ENCODE data around the gene PTPRC. TPM values are rescaled to one million over a fixed set of nuclear protein-coding genes. Genes with fewer than 3 reads are reported as not detected.

Gene PTPRC
- total and polyA plus RNA-seq, 7 donors, result 4.8 to 78.6 (median 12.5) TPM

DNA sequence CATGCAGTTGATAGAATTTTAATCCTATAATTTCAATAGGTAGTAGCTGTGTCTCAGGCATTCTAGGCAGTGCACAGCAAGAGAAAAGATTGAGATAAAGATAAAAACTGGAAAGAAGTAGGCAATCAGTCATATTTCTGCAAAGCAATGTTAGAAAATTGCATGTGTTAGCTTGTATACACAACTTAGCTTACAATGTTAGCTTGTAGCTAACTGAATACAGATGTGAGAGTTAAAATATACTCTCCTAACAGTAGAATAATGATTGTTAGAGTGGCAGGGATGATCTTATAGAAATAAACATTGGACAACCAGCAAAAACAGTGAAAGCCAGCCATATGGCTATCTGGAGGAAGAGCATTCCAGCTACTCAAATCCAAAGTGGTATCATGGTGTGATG, 29.0 kb downstream of the PTPRC start:
- intact Hi-C loops (cut with DNase I), result no loop called here
- Histone ChIP-seq H3K9me3 (no peaks in the 10 kb centered on the region), H3K27me3 (no peaks in the 10 kb centered on the region), H3K4me3 (no peak overlapping the region), H3K4me1 (no peaks in the 10 kb centered on the region), H3K27ac (no peak overlapping the region), H3K36me3 (no peaks in the 10 kb centered on the region)
- DNase-seq, result no peak
- TF ChIP-seq POLR2AphosphoS5 (IDR thresholded peaks at IDR 0.05) (no peak), EP300 (IDR thresholded peaks at IDR 0.05) (no peak), POLR2A (IDR thresholded peaks at IDR 0.05) (no peak)
- TF ChIP-seq, protein P1, sequence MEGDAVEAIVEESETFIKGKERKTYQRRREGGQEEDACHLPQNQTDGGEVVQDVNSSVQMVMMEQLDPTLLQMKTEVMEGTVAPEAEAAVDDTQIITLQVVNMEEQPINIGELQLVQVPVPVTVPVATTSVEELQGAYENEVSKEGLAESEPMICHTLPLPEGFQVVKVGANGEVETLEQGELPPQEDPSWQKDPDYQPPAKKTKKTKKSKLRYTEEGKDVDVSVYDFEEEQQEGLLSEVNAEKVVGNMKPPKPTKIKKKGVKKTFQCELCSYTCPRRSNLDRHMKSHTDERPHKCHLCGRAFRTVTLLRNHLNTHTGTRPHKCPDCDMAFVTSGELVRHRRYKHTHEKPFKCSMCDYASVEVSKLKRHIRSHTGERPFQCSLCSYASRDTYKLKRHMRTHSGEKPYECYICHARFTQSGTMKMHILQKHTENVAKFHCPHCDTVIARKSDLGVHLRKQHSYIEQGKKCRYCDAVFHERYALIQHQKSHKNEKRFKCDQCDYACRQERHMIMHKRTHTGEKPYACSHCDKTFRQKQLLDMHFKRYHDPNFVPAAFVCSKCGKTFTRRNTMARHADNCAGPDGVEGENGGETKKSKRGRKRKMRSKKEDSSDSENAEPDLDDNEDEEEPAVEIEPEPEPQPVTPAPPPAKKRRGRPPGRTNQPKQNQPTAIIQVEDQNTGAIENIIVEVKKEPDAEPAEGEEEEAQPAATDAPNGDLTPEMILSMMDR (IDR thresholded peaks at IDR 0.05), result no peak

DNA sequence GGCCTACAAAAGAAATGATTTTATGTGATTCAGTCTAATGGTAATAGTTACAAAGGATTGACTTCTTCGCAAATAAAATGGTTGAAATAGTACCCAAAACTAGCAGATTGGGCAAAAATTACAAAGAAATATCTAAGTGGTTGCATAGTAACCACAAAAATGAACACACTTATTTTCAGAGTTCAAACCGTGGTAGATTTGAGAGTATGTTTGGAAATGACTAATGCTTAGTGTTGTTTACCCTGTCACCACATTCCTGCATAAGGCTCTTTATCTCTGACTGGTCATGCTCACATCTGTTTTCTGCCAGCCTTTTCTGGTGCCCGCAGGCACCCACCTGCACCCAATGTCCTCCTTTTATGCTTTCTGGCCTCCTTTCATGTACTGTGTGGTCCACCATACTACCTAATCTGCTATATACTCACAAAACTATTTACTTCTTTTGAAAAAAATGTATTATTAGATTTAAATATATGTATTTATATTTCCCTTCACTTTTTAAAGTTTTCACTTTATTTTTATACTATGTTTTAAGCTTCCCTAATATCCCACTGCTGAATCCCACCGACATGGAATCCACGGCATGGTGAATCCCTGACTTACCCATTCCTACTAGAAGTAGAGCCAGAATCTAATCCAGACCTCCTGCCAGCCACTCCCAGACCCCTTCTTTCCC, 30.3 kb downstream of the PTPRC start:
- Histone ChIP-seq H3K4me1 (no peaks in the 10 kb centered on the region), H3K27ac (no peak overlapping the region), H3K27me3 (no peaks in the 10 kb centered on the region), H3K9me3 (no peaks in the 10 kb centered on the region), H3K4me3 (no peak overlapping the region), H3K36me3 (no peaks in the 10 kb centered on the region)
- TF ChIP-seq POLR2A (IDR thresholded peaks at IDR 0.05) (no peak), EP300 (IDR thresholded peaks at IDR 0.05) (no peak), POLR2AphosphoS5 (IDR thresholded peaks at IDR 0.05) (no peak)
- TF ChIP-seq, protein P1 (IDR thresholded peaks at IDR 0.05), result no peak
- intact Hi-C loops (cut with DNase I), result no loop called here
- DNase-seq, result no peak
- WGBS, 2 donors, result 63 to 75% methylated on average over 5 of the region's 5 CpGs

DNA sequence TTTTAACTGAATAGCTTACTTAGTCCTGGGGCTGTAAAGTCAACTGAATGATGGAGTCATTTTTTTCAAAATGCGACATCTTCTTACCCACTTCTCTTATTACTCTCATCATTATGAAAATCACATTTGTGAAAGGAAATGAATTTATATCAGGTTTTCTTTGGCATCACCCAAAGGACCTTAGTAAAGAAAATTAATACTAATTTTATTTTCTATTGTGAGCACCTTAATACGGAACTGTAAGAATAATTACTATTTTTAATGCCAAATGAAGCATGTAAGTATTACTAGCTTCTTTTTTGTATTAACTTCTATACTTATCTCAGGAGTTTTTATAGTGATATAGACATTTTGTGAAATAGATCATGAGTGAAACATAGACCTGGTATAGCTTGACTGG, 30.9 kb downstream of the PTPRC start:
- Histone ChIP-seq H3K4me3 (no peak overlapping the region), H3K4me1 (no peaks in the 10 kb centered on the region), H3K36me3 (no peaks in the 10 kb centered on the region), H3K9me3 (no peaks in the 10 kb centered on the region), H3K27ac (no peak overlapping the region), H3K27me3 (no peaks in the 10 kb centered on the region)
- intact Hi-C loops (cut with DNase I), result no loop called here
- 71 to 92% methylated on average over 2 of the region's 2 CpGs for WGBS, 2 donors
- no peak for TF ChIP-seq POLR2AphosphoS5 (IDR thresholded peaks at IDR 0.05)
- no peak for TF ChIP-seq EP300 (IDR thresholded peaks at IDR 0.05)
- TF ChIP-seq, protein P1 (IDR thresholded peaks at IDR 0.05), result no peak
- TF ChIP-seq POLR2A (IDR thresholded peaks at IDR 0.05), result no peak
- DNase-seq, result no peak

DNA sequence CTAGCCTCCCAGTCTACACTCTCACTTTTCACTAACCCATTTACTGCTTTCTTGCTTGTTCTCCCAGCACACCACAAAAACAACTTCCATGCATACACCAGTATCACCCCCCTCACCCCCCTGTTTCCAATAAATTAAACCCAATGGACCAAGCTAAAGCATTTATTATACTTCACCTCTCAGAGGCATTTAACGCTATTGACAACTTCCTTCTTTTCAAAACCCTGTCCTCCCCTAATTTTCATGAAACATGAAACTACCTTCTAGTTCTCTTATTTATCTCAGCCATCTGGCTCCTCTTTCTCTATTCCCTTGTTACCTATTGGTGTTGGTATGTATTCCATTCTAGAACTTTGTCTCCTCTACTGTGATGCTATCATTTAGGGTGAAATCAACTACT, 32.3 kb downstream of the PTPRC start:
- no peak for DNase-seq
- intact Hi-C loops (cut with DNase I), result no loop called here
- no peak for TF ChIP-seq POLR2A (IDR thresholded peaks at IDR 0.05)
- no peak for TF ChIP-seq EP300 (IDR thresholded peaks at IDR 0.05)
- TF ChIP-seq, protein P1 (IDR thresholded peaks at IDR 0.05), result no peak
- no peak for TF ChIP-seq POLR2AphosphoS5 (IDR thresholded peaks at IDR 0.05)
- H3K27ac ChIP-seq, result no peak overlapping the region
- H3K36me3 ChIP-seq, result no peaks in the 10 kb centered on the region
- WGBS, 2 donors, result 35 to 70% methylated on average over 1 of the region's 1 CpG
- no peaks in the 10 kb centered on the region for H3K27me3 ChIP-seq
- no peaks in the 10 kb centered on the region for H3K4me1 ChIP-seq
- no peak overlapping the region for H3K4me3 ChIP-seq
- H3K9me3 ChIP-seq, result no peaks in the 10 kb centered on the region

DNA sequence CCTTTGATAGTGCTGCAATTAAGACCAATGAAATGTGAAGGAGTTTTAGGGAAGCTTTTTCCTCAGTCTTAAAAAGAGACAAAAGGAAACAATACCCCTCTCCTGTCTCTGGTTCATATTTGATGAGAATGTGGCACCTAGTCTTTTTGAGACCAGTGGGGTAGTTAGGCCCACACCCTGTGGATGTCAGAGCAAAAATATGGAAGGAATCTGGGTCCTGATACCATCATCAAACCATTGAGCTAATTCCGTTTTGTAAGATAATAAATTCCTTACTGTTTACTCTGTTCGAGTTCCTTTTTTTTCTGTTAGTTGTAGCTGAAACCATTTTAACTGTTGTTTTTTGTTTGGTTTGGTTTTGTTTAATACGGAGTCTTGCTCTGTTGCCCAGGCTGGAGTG, 33.3 kb downstream of the PTPRC start:
- no peak for DNase-seq
- H3K27me3 ChIP-seq, result no peaks in the 10 kb centered on the region
- no peak overlapping the region for H3K27ac ChIP-seq
- H3K4me1 ChIP-seq, result no peaks in the 10 kb centered on the region
- WGBS, 2 donors, result 74 to 81% methylated on average over 3 of the region's 3 CpGs
- H3K4me3 ChIP-seq, result no peak overlapping the region
- intact Hi-C loops (cut with DNase I), result no loop called here
- H3K36me3 ChIP-seq, result no peaks in the 10 kb centered on the region
- H3K9me3 ChIP-seq, result no peaks in the 10 kb centered on the region
- TF ChIP-seq POLR2AphosphoS5 (IDR thresholded peaks at IDR 0.05), result no peak
- no peak for TF ChIP-seq POLR2A (IDR thresholded peaks at IDR 0.05)
- no peak for TF ChIP-seq EP300 (IDR thresholded peaks at IDR 0.05)
- TF ChIP-seq, protein P1 (IDR thresholded peaks at IDR 0.05), result no peak
